ENCODE data around the gene CCDC167.

DNA sequence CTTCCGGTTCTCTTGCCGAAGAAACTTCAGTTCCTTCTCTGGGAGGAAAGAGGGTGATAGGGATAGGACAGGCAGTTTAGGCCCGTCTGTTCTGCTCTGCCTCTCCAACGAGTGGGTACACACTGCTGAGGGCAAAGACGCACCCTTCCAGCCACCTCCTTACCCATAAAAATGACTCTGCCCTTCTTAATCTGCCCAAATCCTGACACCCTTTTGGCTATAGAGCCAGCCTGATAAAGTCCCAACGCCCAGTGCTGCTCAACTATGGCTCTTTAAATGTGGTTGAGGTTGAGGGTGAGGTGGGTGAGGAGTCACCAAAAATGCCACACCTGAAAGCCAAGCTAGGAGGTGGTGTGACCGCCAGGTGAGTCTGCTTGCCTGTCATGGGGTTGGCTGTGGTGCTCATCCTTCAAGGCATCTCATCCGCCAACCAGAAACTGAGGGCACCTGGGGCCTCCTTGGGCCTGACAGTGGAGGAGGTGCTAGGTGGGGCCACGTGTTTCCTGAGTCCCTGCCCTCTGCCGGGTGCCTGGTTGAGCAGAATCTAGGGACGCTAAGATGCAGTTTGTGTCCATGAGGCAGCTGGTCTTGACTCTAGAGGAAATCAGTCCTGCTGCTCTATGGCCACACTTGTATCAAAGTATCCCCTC, 16.3 kb downstream of the CCDC167 start:
- TF ChIP-seq POLR2A (IDR thresholded peaks at IDR 0.05; ENCODE audit: low read length) (no peak), GATA1 (IDR thresholded peaks at IDR 0.05; ENCODE audit: low read depth, low read length) (no peak)

All from erythroblast (primary cell).